Measurements from ENCODE around the gene COQ8B.

The COQ8B gene

DNA sequence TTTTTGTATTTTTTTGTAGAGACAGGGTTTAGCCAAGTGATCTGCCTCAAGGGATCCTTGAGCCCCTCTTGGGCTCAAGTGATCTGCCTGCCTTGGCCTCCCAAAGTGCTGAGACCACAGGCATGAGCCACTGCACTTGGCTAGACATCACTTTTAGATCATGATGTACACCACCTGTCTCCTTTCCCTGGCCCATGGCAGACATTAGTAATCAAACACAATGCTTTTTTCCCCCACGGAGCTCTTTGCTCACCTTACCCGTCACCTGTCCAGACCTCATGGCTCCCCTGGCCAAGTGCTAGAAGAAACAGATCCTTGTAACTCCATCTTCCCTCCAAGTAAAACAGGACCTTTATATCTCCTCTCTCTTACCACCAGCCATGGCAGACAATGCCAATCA lies 44.6 kb downstream of the COQ8B start:
- Histone ChIP-seq H3K9ac (ENCODE audit: low read length) (no peak overlapping the region), H3K36me3 (ENCODE audit: insufficient read depth, low read length) (peaks cover 76% of the 10 kb centered on the region), H2AFZ (ENCODE audit: low read length) (no peak overlapping the region), H3K4me2 (ENCODE audit: low read length) (no peak overlapping the region), H3K27ac (ENCODE audit: low read depth, low read length, poor library complexity, severe bottlenecking) (no peak overlapping the region), H3K9me3 (ENCODE audit: low read length) (peaks cover 7% of the 10 kb centered on the region; the same call in 1 of the 2 replicates), H3K4me3 (ENCODE audit: low read depth, low read length, poor library complexity, severe bottlenecking) (no peak overlapping the region), H3K4me1 (ENCODE audit: insufficient read depth, low read length, severe bottlenecking) (no peaks in the 10 kb centered on the region), H4K20me1 (ENCODE audit: insufficient read depth, low read length) (no peaks in the 10 kb centered on the region), H3K27me3 (ENCODE audit: insufficient read depth, low read length) (no peaks in the 10 kb centered on the region), H3K9me2 (ENCODE audit: low read depth, low read length) (no peaks in the 10 kb centered on the region), H3K79me2 (ENCODE audit: insufficient read depth, low read length) (no peaks in the 10 kb centered on the region), H3F3A (ENCODE audit: insufficient read depth, low read length) (no peaks in the 10 kb centered on the region)
- TF ChIP-seq, protein P1, sequence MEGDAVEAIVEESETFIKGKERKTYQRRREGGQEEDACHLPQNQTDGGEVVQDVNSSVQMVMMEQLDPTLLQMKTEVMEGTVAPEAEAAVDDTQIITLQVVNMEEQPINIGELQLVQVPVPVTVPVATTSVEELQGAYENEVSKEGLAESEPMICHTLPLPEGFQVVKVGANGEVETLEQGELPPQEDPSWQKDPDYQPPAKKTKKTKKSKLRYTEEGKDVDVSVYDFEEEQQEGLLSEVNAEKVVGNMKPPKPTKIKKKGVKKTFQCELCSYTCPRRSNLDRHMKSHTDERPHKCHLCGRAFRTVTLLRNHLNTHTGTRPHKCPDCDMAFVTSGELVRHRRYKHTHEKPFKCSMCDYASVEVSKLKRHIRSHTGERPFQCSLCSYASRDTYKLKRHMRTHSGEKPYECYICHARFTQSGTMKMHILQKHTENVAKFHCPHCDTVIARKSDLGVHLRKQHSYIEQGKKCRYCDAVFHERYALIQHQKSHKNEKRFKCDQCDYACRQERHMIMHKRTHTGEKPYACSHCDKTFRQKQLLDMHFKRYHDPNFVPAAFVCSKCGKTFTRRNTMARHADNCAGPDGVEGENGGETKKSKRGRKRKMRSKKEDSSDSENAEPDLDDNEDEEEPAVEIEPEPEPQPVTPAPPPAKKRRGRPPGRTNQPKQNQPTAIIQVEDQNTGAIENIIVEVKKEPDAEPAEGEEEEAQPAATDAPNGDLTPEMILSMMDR (IDR thresholded peaks at IDR 0.05; ENCODE audit: low read length), result no peak
- TF ChIP-seq EZH2 (IDR thresholded peaks at IDR 0.05; ENCODE audit: borderline replicate concordance, low read length), result no peak

DNA sequence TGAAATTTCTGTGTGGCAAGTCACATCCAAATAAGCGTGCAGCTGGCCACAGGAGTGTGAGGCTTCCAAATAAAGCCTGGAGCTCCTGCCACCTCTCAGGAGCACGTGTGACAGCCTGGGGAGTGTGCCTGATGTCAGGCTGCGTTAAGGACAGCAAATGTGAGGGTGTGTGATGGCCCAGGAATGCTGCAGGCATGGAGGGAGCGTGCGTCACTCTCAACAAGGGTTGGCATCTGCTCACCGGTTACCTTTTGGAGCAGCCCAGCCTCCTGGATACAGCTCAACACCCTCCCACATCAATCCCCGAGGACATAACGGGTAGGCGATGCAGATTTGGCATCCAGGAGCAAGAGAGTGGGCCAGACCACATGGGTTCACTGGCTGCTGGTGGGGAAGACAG lies 45.3 kb downstream of the COQ8B start:
- Histone ChIP-seq H3K27ac (ENCODE audit: low read depth, low read length, poor library complexity, severe bottlenecking) (no peak overlapping the region), H3K36me3 (ENCODE audit: insufficient read depth, low read length) (peaks cover 72% of the 10 kb centered on the region), H3K9me2 (ENCODE audit: low read depth, low read length) (no peaks in the 10 kb centered on the region), H4K20me1 (ENCODE audit: insufficient read depth, low read length) (no peaks in the 10 kb centered on the region), H3F3A (ENCODE audit: insufficient read depth, low read length) (no peaks in the 10 kb centered on the region), H3K27me3 (ENCODE audit: insufficient read depth, low read length) (no peaks in the 10 kb centered on the region), H3K9ac (ENCODE audit: low read length) (no peak overlapping the region), H3K4me3 (ENCODE audit: low read depth, low read length, poor library complexity, severe bottlenecking) (no peak overlapping the region), H3K4me1 (ENCODE audit: insufficient read depth, low read length, severe bottlenecking) (no peaks in the 10 kb centered on the region), H3K79me2 (ENCODE audit: insufficient read depth, low read length) (no peaks in the 10 kb centered on the region), H3K4me2 (ENCODE audit: low read length) (no peak overlapping the region), H2AFZ (ENCODE audit: low read length) (no peak overlapping the region), H3K9me3 (ENCODE audit: low read length) (peaks cover 7% of the 10 kb centered on the region; the same call in 1 of the 2 replicates)
- no peak for TF ChIP-seq EZH2 (IDR thresholded peaks at IDR 0.05; ENCODE audit: borderline replicate concordance, low read length)
- TF ChIP-seq, protein P1 (IDR thresholded peaks at IDR 0.05; ENCODE audit: low read length), result no peak

DNA sequence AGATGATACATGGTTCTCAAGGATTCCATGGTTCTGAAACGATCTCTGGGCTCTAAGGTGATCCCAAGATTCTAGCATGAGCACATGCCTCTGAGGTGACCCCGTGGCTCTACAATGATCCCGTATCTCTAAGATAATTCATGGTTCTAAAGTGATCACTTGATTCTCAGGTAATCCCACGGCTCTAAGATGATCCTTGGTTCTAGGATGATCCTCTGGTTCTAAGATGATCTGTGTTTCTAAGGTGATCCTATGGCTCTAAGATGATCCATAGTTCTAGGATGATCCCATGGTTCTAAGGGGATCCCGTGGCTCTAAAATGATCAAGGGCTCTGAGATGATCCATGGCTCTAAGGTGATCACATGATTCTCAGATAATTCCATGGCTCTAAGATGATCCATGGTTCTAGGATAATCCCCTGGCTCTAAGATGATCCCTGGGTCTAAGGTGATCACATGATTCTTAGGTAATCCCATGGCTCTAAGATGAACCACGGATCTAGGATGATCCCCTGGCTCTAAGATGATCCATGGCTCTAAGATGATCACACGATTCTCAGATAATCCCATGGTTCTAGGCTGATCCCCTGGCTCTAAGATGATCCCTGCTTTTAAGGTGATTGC lies 47.6 kb downstream of the COQ8B start:
- Histone ChIP-seq H3K9me2 (ENCODE audit: low read depth, low read length) (no peaks in the 10 kb centered on the region), H3K4me1 (ENCODE audit: insufficient read depth, low read length, severe bottlenecking) (no peaks in the 10 kb centered on the region), H3K79me2 (ENCODE audit: insufficient read depth, low read length) (no peaks in the 10 kb centered on the region), H3K36me3 (ENCODE audit: insufficient read depth, low read length) (peaks cover 59% of the 10 kb centered on the region), H4K20me1 (ENCODE audit: insufficient read depth, low read length) (no peaks in the 10 kb centered on the region), H3K4me2 (ENCODE audit: low read length) (no peak overlapping the region), H3K27ac (ENCODE audit: low read depth, low read length, poor library complexity, severe bottlenecking) (no peak overlapping the region), H3F3A (ENCODE audit: insufficient read depth, low read length) (no peaks in the 10 kb centered on the region), H2AFZ (ENCODE audit: low read length) (no peak overlapping the region), H3K27me3 (ENCODE audit: insufficient read depth, low read length) (no peaks in the 10 kb centered on the region), H3K9ac (ENCODE audit: low read length) (no peak overlapping the region), H3K9me3 (ENCODE audit: low read length) (peaks cover 7% of the 10 kb centered on the region; the same call in 1 of the 2 replicates), H3K4me3 (ENCODE audit: low read depth, low read length, poor library complexity, severe bottlenecking) (no peak overlapping the region)
- no peak for TF ChIP-seq EZH2 (IDR thresholded peaks at IDR 0.05; ENCODE audit: borderline replicate concordance, low read length)
- TF ChIP-seq, protein P1 (IDR thresholded peaks at IDR 0.05; ENCODE audit: low read length), result no peak

Data from OCI-LY1 (cell line).